Measurements from ENCODE around the gene OR5AU1. TPM values are rescaled to one million over a fixed set of nuclear protein-coding genes. Genes with fewer than 3 reads are reported as not detected.

OR5AU1 gene
- total RNA-seq, 4 donors from 2014 or later = not detected

- no peak for TF ChIP-seq POLR2A (IDR thresholded peaks at IDR 0.05)
- TF ChIP-seq POLR2AphosphoS5 (IDR thresholded peaks at IDR 0.05) = no peak
- TF ChIP-seq EP300 (IDR thresholded peaks at IDR 0.05) = no peak
- TF ChIP-seq CTCF (IDR thresholded peaks at IDR 0.05) = no peak
- WGBS = 92% methylated on average over 1 of the region's 1 CpG
- DNase-seq (ENCODE audit: low spot score in 2 of 2) = no peak
- H3K4me3 ChIP-seq = no peak overlapping the region
- no peaks in the 10 kb centered on the region for H3K36me3 ChIP-seq
- H3K9me3 ChIP-seq = peaks cover 13% of the 10 kb centered on the region
- no peaks in the 10 kb centered on the region for H3K4me1 ChIP-seq
- H3K27me3 ChIP-seq = no peaks in the 10 kb centered on the region
- no peak overlapping the region for H3K27ac ChIP-seq
These were observed 13.5 kb downstream of the OR5AU1 start for GRCh38 chr14:21142357-21142756.

GRCh38 chr14:21136024-21136423 lies 19.8 kb downstream of the OR5AU1 start:
- no peak for TF ChIP-seq POLR2A (IDR thresholded peaks at IDR 0.05)
- peak; percentile 9 to 45 for TF ChIP-seq CTCF (IDR thresholded peaks at IDR 0.05)
- WGBS = 34% methylated on average over 1 of the region's 1 CpG
- Histone ChIP-seq H3K4me1 (no peaks in the 10 kb centered on the region), H3K27ac (no peak overlapping the region), H3K36me3 (no peaks in the 10 kb centered on the region), H3K27me3 (no peaks in the 10 kb centered on the region), H3K4me3 (no peak overlapping the region), H3K9me3 (no peaks in the 10 kb centered on the region)
- no peak for DNase-seq (ENCODE audit: low spot score in 2 of 2)

GRCh38 chr14:21133901-21134300 lies 22.0 kb downstream of the OR5AU1 start:
- Histone ChIP-seq H3K4me1 (no peaks in the 10 kb centered on the region), H3K27me3 (no peaks in the 10 kb centered on the region), H3K27ac (no peak overlapping the region), H3K36me3 (no peaks in the 10 kb centered on the region), H3K4me3 (no peak overlapping the region), H3K9me3 (no peaks in the 10 kb centered on the region)
- WGBS = 50% methylated on average over 1 of the region's 1 CpG
- DNase-seq (ENCODE audit: low spot score in 2 of 2) = no peak
- TF ChIP-seq EP300 (IDR thresholded peaks at IDR 0.05) (no peak), POLR2AphosphoS5 (IDR thresholded peaks at IDR 0.05) (no peak), POLR2A (IDR thresholded peaks at IDR 0.05) (no peak), CTCF (IDR thresholded peaks at IDR 0.05) (no peak)

DNA sequence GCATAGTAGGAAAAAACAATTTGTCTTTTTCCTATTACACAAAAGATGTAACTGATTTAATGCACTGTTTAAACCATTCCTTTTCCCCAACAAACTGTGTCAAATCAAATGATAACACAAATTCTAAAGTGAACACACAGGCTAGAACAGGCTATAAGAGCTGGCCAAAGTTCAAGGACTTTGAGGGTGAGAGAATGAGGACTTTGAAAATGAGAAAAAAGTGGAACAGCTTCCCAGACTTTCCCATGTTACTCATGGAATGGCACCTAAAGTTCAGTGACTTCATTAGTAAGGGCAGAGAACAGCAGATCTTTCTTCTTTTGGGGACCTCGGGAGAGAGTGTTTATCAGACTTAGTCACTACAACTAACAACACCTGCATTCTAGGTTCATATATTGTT lies 32.4 kb downstream of the OR5AU1 start:
- Histone ChIP-seq H3K4me3 (no peak overlapping the region), H3K36me3 (no peaks in the 10 kb centered on the region), H3K27me3 (no peaks in the 10 kb centered on the region), H3K27ac (no peak overlapping the region), H3K9me3 (no peaks in the 10 kb centered on the region), H3K4me1 (no peaks in the 10 kb centered on the region)
- no peak for DNase-seq (ENCODE audit: low spot score in 2 of 2)
- no peak for TF ChIP-seq POLR2A (IDR thresholded peaks at IDR 0.05)
- no peak for TF ChIP-seq POLR2AphosphoS5 (IDR thresholded peaks at IDR 0.05)
- TF ChIP-seq CTCF (IDR thresholded peaks at IDR 0.05) = no peak
- TF ChIP-seq EP300 (IDR thresholded peaks at IDR 0.05) = no peak
- WGBS = 53% methylated on average over 1 of the region's 1 CpG

- no peaks in the 10 kb centered on the region for H3K9me3 ChIP-seq
- no peak for DNase-seq (ENCODE audit: low spot score in 2 of 2)
- H3K4me1 ChIP-seq = no peaks in the 10 kb centered on the region
- no peak overlapping the region for H3K4me3 ChIP-seq
- no peaks in the 10 kb centered on the region for H3K36me3 ChIP-seq
- H3K27me3 ChIP-seq = no peaks in the 10 kb centered on the region
- H3K27ac ChIP-seq = no peak overlapping the region
- TF ChIP-seq CTCF (IDR thresholded peaks at IDR 0.05) (no peak), POLR2AphosphoS5 (IDR thresholded peaks at IDR 0.05) (no peak), POLR2A (IDR thresholded peaks at IDR 0.05) (no peak), EP300 (IDR thresholded peaks at IDR 0.05) (no peak)
- WGBS = 48% methylated on average over 1 of the region's 1 CpG
These were observed 34.7 kb downstream of the OR5AU1 start for GRCh38 chr14:21121122-21121521.
